Stimulated activated CD4-positive, alpha-beta T cell treated with anti-CD3 and anti-CD28 coated beads, Interleukin-15, amount 100 ng/mL, for 1 hour (primary cell): Measurements from ENCODE around the gene CETP.
"Not testable (repeated sequence)": the region's sequence is repeated elsewhere in the genome, so short reads cannot be mapped to it uniquely, and the experiment has no call there.

Source experiments
- DNase-seq, 2 donors: peaks; one replicate each; pipeline ENCODE4 v3.0.0-alpha.2; 2020; ENCODE audit warnings: low read depth in 1 of 2, low spot score in 1 of 2

Gene CETP

GRCh38 chr16:56933828-56934598 is 27.7 kb upstream of the CETP start:
- no peak for DNase-seq

- DNase-seq, result not testable (repeated sequence)
These were observed 27.1 kb upstream of the CETP start for GRCh38 chr16:56934599-56935145.

- no peak for DNase-seq
These were observed 26.5 kb upstream of the CETP start for GRCh38 chr16:56935201-56935600.

- no peak for DNase-seq
These were observed 25.3 kb upstream of the CETP start for GRCh38 chr16:56936491-56936890.

GRCh38 chr16:56936950-56937349 is 24.8 kb upstream of the CETP start:
- no peak for DNase-seq

- no peak for DNase-seq
These were observed 22.9 kb upstream of the CETP start for GRCh38 chr16:56938664-56939513.

GRCh38 chr16:56939801-56940200 is 21.9 kb upstream of the CETP start:
- no peak for DNase-seq

- DNase-seq, result no peak
These were observed 20.7 kb upstream of the CETP start for GRCh38 chr16:56941092-56941491.

- DNase-seq, result no peak
These were observed 19.9 kb upstream of the CETP start for GRCh38 chr16:56941856-56942331.

GRCh38 chr16:56943761-56944375 is 17.9 kb upstream of the CETP start:
- no peak for DNase-seq

- DNase-seq, result no peak
These were observed 16.6 kb upstream of the CETP start for GRCh38 chr16:56944954-56945839.

GRCh38 chr16:56945847-56946527 is 15.8 kb upstream of the CETP start:
- no peak for DNase-seq

GRCh38 chr16:56946767-56947603 is 14.8 kb upstream of the CETP start:
- DNase-seq, result no peak

GRCh38 chr16:56947604-56947995 is 14.2 kb upstream of the CETP start:
- DNase-seq, result no peak

- DNase-seq, result no peak
These were observed 13.5 kb upstream of the CETP start for GRCh38 chr16:56948234-56948633.

GRCh38 chr16:56950051-56950450 is 11.7 kb upstream of the CETP start:
- no peak for DNase-seq

- DNase-seq, result no peak
These were observed 11.3 kb upstream of the CETP start for GRCh38 chr16:56950455-56950854.

- peak in 1 of 2 donors; percentile 26 for DNase-seq
These were observed 10.6 kb upstream of the CETP start for GRCh38 chr16:56950881-56951771.
